Measurements from ENCODE around the gene PRDX5. TPM values are rescaled to one million over a fixed set of nuclear protein-coding genes. Genes with fewer than 3 reads are reported as not detected.

PRDX5 gene
- total RNA-seq, 1 experiment from 2014 or later, result 228 TPM

DNA sequence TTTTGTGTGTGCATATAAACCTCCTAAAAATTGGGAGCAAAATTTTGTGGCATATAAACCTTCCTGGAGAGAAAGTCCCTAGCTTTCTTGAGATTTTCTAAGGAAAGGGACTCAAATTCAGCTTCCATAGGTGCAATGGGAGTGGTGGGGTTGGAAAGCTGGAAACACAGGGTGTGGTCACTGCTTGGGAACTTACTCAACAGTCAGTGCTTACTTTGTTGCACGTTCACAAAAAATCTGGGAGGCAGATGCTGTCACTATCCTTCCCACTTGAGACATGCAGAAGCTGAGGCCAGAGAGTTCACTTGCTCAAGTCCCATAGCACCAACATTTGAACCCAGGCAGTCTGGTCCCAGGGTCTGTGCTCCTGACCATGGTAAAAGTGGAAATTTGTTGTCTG is 21.7 kb upstream of the PRDX5 start:
- H3K27me3 Mint-ChIP-seq (ENCODE audit: low read depth), result peaks cover 93% of the 10 kb centered on the region
- H2AK5ac ChIP-seq (ENCODE audit: insufficient read length, low read length), result no peak overlapping the region

More for the DNA sequence above, 21.7 kb upstream of the PRDX5 start:
- H4K20me1 ChIP-seq (ENCODE audit: control insufficient read depth, insufficient read depth, insufficient read length), result no peaks in the 10 kb centered on the region
- H3K18ac ChIP-seq (ENCODE audit: insufficient read length, low read depth, low read length), result no peak overlapping the region
- H3K79me2 ChIP-seq (ENCODE audit: insufficient read depth, low read length), result no peaks in the 10 kb centered on the region
- no peak overlapping the region for H3K27ac ChIP-seq (ENCODE audit: insufficient read length, low read depth, low read length)
- peaks cover 15% of the 10 kb centered on the region for H3K23me2 ChIP-seq (ENCODE audit: insufficient read length, low read depth, low read length, poor library complexity, severe bottlenecking)
- WGBS (ENCODE audit: extremely low coverage, insufficient read length, low lambda C conversion rate), result no CpG with 5 or more reads among the region's 1 CpG
- no peaks in the 10 kb centered on the region; a peak in 1 of 7 replicates for H3K36me3 Mint-ChIP-seq (ENCODE audit: insufficient read depth in 1 of 3, low read depth in 3 of 3)
- H2BK5ac ChIP-seq (ENCODE audit: insufficient read length, low read length), result no peak overlapping the region
- peaks cover 0 to 3% of the 10 kb centered on the region in 2 experiments; a peak in 2 of 5 replicates for H3K9me3 Mint-ChIP-seq
- no peaks in the 10 kb centered on the region for H3K79me1 ChIP-seq (ENCODE audit: insufficient read depth, low read depth, low read length, poor library complexity, severe bottlenecking)
- H2BK20ac ChIP-seq (ENCODE audit: low read depth, low read length, poor library complexity, severe bottlenecking), result no peak overlapping the region
- H4K5ac ChIP-seq (ENCODE audit: insufficient read length, low read depth, low read length), result no peak overlapping the region
- no peak overlapping the region for H2BK12ac ChIP-seq (ENCODE audit: insufficient read length, low read depth, low read length)
- no peak overlapping the region for H4K91ac ChIP-seq (ENCODE audit: insufficient read length, low read depth, low read length)
- no peak overlapping the region for H3K4me2 ChIP-seq (ENCODE audit: insufficient read depth, insufficient read length, low read length)
- no peak for DNase-seq
- peak overlapping the region in 1 of 2 experiments; percentile 50; a peak in 2 of 5 replicates for H3K4me3 Mint-ChIP-seq
- H4K8ac ChIP-seq (replicated peaks; ENCODE audit: insufficient read length, low read depth, low read length), result no peak overlapping the region
- peaks cover 88% of the 10 kb centered on the region for H3K27me3 ChIP-seq (ENCODE audit: insufficient read depth, low read length)
- TF ChIP-seq, protein P1, sequence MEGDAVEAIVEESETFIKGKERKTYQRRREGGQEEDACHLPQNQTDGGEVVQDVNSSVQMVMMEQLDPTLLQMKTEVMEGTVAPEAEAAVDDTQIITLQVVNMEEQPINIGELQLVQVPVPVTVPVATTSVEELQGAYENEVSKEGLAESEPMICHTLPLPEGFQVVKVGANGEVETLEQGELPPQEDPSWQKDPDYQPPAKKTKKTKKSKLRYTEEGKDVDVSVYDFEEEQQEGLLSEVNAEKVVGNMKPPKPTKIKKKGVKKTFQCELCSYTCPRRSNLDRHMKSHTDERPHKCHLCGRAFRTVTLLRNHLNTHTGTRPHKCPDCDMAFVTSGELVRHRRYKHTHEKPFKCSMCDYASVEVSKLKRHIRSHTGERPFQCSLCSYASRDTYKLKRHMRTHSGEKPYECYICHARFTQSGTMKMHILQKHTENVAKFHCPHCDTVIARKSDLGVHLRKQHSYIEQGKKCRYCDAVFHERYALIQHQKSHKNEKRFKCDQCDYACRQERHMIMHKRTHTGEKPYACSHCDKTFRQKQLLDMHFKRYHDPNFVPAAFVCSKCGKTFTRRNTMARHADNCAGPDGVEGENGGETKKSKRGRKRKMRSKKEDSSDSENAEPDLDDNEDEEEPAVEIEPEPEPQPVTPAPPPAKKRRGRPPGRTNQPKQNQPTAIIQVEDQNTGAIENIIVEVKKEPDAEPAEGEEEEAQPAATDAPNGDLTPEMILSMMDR (conservative IDR thresholded peaks at IDR 0.05), result no peak
- H3K4me1 ChIP-seq (ENCODE audit: insufficient read depth, low read length), result no peaks in the 10 kb centered on the region
- H3K56ac ChIP-seq (ENCODE audit: insufficient read length, low read depth, low read length), result no peak overlapping the region
- H3K23ac ChIP-seq (ENCODE audit: insufficient read length, low read depth, low read length), result no peak overlapping the region
- H2BK15ac ChIP-seq (ENCODE audit: low read depth, low read length), result no peak overlapping the region
- no peak overlapping the region for H2BK120ac ChIP-seq (ENCODE audit: low read depth, low read length, poor library complexity, severe bottlenecking)
- peaks cover 8 to 25% of the 10 kb centered on the region in 2 experiments; a peak in 3 of 4 replicates for H3K4me1 Mint-ChIP-seq
- H3K27ac Mint-ChIP-seq, result no peak overlapping the region
- H3K14ac ChIP-seq (ENCODE audit: insufficient read depth, low read length), result no peak overlapping the region
- no peak overlapping the region for H3T11ph ChIP-seq (ENCODE audit: low read length)
- no peak overlapping the region for H2AFZ ChIP-seq (ENCODE audit: low read length)
- no peaks in the 10 kb centered on the region for H3K9me3 ChIP-seq (ENCODE audit: control insufficient read depth, low read depth, low read length)
- H3K4ac ChIP-seq (ENCODE audit: low read depth, low read length), result no peak overlapping the region
- H3K9ac ChIP-seq (ENCODE audit: extremely low read depth, insufficient read length, low read length), result no peak overlapping the region
